Stimulated activated CD4-positive, alpha-beta T cell treated with anti-CD3 and anti-CD28 coated beads, Interleukin-12 subunit alpha, Interleukin-12 subunit beta, amount 100 ng/mL, for 24 hours (primary cell): Measurements from ENCODE around the gene KNTC1.
"Not testable (repeated sequence)": the region's sequence is repeated elsewhere in the genome, so short reads cannot be mapped to it uniquely, and the experiment has no call there.

Experiments used
- DNase-seq, 2 experiments: peaks; one replicate each; pipeline ENCODE4 v3.0.0-alpha.2; 2020; ENCODE audit warnings: low read depth in 2 of 2

Gene KNTC1

DNA sequence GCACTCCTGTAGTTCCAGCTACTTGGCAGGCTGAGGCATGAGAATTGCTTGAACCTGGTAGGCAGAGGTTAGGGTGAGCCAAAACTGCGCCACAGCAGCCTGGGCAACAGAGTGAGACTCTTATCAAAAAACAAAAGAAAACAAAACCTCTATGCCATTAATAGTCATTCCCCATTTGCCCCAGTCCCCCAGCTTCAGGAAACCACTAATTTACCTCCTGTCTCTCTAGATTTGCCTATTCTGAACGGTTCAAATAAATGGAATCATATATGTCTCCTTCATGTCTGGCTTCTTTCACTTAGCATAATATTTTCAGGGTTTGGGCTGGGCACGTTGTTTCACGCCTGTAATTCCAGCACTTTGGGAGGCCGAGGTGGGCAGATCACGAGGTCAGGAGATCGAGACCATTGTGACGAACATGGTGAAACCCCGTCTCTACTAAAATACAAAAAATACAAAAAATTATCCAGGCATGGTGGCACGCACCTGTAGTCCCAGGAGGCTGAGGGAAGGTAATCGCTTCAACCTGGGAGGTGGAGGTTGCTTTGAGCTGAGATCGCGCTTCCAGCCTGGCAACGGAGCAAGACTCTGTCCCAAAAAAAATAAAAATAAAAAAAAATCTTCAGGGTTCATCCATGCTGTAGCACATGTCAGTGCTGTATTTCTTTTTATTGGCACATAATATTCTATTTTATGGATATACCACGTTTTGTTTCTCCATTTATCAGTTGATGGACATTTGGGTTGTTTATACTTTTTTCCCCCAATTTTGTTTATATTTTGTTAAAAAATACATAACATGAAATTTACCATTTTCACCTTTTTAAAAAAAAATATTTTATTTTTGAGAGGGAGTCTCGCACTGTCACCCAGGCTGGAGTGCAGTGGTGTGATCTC, 31.9 kb downstream of the KNTC1 start:
- DNase-seq, result no peak

DNA sequence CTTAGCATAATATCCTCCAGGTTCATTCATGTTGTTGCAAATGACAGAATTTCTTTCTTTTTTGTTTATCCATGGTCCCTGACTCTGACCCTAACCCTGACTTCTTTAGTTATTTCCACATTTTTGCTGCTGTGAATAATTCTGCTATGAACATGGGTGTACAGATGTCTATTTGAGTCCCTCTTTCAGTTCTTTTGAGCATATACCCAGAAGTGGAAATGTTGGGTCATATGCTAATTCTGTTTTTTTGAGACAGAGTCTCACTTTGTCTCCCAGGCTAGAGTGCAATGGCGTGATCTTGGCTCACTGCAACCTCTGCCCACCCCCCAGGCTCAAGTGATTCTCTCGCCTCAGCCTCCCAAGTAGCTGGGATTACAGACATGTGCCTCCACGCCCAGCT, 33.1 kb downstream of the KNTC1 start:
- no peak for DNase-seq

DNA sequence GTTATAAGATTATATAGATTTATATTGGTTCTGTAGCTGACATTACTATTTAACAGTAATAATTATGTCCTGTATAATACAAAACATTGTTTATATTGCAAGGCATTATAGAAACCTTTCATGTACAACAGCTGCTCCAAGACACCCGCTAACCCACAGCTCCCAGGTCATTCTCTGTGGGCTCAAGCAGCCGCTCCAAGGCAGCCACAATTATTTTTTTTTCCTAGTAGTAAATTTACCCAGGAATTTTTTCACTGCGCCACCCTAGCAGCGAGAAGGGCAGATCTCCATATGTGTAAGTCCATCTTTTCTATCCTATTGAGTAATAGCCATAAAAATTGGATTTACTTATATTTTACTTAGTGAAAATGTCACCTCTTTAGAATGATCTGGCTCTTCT, 36.3 kb downstream of the KNTC1 start:
- DNase-seq, result no peak

- not testable (repeated sequence) for DNase-seq
Measured at GRCh38 chr12:122566816-122567215, 39.8 kb downstream of the KNTC1 start.

- no peak for DNase-seq
Measured at GRCh38 chr12:122569288-122569687, 42.2 kb downstream of the KNTC1 start.

GRCh38 chr12:122570006-122570405, 43.0 kb downstream of the KNTC1 start:
- not testable (repeated sequence) for DNase-seq

DNA sequence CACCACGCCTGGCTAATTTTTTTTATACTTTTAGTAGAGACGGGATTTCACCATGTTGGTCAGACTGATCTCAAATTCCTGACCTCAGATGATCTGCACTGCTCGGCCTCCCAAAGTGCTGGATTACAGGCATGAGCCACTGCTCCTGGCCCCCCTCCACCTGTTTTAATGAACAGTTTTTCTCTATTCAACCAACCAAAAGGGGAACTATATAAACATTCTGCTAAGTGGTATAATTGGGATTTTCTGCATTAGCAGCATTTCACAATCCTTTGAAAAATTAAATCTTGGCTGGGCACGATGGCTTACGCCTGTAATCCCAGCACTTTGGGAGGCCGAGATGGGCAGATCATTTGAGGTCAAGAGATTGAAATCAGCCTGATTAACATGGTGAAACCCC, 44.8 kb downstream of the KNTC1 start:
- DNase-seq, result no peak

DNA sequence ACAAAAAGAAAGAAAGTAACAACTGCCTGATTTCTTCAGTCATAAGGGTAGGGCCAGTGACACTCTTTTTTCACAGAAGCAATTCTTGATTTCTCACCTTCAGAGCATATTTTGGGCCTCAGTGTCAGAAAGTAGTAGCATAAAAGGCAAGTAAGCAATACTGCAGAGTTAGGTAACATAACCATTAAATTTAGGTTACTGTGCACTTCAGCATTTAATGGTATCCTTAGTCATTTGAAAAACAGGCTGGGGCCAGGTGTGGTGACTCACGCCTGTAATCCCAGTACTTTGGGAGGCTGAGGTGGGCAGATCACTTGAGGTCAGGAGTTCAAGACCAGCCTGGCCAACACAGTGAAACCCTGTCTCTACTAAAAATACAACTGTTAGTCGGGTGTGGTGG, 56.2 kb downstream of the KNTC1 start:
- not testable (repeated sequence) for DNase-seq

GRCh38 chr12:122584177-122584863, 57.3 kb downstream of the KNTC1 start:
- DNase-seq, result no peak

- DNase-seq, result no peak
Measured at GRCh38 chr12:122590990-122591389, 63.9 kb downstream of the KNTC1 start.

DNA sequence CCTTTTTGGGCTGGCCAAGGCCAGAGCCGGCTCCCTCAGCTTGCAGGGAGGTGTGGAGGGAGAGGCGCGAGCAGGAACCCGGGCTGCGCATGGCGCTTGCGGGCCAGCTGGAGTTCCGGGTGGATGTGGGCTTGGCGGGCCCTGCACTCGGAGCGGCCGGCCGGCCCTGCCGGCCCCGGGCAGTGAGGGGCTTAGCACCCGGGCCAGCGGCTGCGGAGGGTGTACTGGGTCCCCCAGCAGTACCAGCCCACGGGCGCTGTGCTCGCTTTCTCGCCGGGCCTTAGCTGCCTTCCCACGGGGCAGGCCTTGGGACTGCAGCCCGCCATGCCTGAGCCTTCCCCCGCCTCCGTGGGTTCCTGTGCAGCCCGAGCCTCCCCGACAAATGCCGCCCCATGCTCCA, 64.9 kb downstream of the KNTC1 start:
- not testable (repeated sequence) for DNase-seq

GRCh38 chr12:122592543-122592942, 65.5 kb downstream of the KNTC1 start:
- not testable (repeated sequence) for DNase-seq

GRCh38 chr12:122593910-122594309, 66.9 kb downstream of the KNTC1 start:
- DNase-seq, result no peak

DNA sequence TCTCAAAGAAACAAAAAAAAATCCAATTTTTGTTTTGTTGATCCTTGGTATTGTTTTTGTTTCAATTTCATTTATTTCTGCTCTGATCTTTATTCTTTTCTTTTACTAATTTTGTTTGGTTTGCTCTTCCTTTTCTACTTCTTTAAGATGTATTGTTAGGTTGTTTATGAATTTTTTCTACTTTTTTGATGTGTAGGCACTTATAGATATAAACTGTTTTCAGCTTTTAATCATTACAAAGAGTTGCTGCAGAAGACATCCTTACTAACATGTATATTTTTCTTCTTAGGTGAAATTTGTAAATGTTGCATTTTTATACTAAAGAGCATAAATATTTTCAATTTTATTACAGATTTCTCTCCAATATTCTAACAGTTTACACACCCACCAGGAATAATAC, 69.8 kb downstream of the KNTC1 start:
- no peak for DNase-seq

GRCh38 chr12:122602456-122602855, 75.4 kb downstream of the KNTC1 start:
- no peak for DNase-seq

- no peak for DNase-seq
Measured at GRCh38 chr12:122604993-122605392, 77.9 kb downstream of the KNTC1 start.

GRCh38 chr12:122609732-122610131, 82.7 kb downstream of the KNTC1 start:
- no peak for DNase-seq

DNA sequence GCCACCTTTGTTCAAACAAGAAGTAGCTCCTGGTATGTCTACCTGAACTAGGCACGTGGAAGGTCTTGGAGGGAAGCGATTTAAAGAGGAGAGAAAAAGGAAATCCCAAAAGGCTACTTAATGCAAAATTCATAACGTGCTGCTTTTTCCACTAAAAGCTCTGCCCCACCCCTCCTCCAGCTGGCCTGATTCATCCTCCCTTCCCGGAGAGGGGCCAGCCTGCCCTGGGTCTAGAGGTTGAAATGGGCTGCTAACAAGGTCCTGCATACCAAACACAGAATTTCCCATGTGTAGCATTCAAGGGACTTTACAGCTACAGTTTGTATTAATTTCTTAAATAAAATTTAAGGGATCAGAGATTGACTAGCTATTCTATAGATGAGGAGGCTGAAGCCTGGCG, 83.2 kb downstream of the KNTC1 start:
- no peak for DNase-seq

DNA sequence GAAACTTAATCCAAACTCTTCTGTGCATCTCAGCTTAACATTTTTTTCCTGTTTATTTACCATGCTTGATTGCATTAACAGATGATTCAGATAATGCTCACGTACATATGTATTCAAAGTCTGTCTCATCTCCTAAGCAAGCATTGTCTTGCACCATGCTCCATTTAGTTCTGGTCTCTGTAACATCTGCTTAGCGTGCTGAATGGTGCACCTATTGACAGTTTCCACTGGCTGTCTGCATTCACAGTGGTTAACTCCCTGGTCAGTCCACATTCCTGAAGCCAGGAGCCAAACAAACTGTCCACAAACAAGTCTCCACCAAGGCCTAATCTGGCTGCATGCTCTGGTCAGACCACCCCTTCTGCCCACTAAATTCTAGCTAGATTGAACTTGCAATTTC, 83.9 kb downstream of the KNTC1 start:
- no peak for DNase-seq

DNA sequence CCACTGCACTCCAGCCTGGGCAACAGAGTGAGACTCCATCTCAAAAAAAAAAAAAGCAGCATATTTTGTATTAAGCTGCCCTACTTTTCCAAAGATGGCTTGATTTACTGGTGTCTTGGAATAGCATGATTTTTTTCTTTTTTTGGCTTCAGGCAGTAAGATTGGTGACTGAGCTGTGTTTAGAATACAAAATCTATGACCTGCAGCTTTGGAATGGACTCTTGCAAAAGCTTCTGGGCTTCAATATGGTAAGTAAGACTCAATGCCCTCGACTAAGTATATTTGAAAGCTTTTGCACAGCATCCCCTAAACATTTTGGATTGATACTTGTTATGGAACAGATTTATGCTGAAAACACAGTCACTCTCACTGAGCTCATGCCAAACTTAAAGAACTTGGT, 87.8 kb downstream of the KNTC1 start:
- no peak for DNase-seq

DNA sequence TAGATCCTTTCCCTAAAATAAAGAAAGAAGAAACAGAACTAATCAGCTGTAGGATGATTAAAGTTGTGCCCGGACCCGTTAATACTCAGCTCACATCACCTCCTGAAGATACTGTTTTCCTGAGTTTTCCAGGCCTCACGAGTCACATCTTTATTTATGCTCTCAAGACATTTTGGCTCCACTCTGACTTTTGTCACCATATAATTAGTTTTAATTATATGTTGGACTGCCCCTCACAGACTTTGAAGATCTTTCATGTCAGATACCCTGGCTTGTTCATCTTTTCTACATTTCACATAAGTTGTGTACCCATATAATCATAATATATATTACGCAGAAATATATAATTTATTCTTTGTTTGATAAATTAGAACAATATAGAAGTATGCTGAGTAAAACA, 88.7 kb downstream of the KNTC1 start:
- no peak for DNase-seq

GRCh38 chr12:122635471-122635870, 108.4 kb downstream of the KNTC1 start:
- no peak for DNase-seq

DNA sequence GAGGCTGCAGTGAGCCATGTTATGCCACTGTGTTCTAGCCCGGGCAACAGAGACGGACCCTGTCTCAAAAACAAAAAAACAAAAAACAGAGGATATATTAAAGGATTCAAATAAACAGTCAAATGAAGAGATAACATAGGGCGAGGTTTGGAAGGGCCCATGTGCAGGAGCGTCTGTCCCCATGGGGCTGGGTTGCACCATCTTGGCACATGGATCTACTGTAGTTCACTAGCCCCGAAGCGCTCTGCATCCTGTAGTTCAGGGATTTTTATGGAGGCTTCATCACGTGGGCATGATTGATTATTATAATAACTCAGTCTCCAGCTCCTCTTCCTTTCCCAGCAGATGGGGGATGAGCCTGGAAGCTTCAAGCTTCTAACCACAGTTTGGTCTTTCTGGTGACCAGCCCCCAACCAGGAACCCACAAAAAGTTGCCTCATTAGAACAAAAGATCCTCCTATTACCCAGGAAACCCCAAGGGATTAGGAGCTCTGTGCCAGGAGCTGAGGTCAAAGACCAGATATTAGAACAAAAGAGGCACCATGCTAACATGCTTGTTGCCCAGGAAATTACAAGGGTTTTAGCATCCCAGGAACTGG, 116.3 kb downstream of the KNTC1 start:
- no peak for DNase-seq
